GM12865 (cell line): ENCODE data around the gene MYOD1.

ENCODE experiments used
- DNase-seq: peaks from one replicate; pipeline ENCODE4 v3.0.0; 2010; ENCODE audit warnings: low read depth
- H3K4me3 ChIP-seq: 2 replicates; pipeline ENCODE4 v1.5.1; 2011; ENCODE audit warnings: mild to moderate bottlenecking, low read depth, low read length, control low read depth
- TF ChIP-seq, protein P1 (sequence below): IDR thresholded peaks from 2 replicates; pipeline ENCODE4 v1.5.1; 2011; ENCODE audit warnings: low read length, control low read depth, low read depth, inconsistent platforms; ENCODE audit not compliant: insufficient read depth; ENCODE audit errors: missing control alignments

MYOD1 gene

DNA sequence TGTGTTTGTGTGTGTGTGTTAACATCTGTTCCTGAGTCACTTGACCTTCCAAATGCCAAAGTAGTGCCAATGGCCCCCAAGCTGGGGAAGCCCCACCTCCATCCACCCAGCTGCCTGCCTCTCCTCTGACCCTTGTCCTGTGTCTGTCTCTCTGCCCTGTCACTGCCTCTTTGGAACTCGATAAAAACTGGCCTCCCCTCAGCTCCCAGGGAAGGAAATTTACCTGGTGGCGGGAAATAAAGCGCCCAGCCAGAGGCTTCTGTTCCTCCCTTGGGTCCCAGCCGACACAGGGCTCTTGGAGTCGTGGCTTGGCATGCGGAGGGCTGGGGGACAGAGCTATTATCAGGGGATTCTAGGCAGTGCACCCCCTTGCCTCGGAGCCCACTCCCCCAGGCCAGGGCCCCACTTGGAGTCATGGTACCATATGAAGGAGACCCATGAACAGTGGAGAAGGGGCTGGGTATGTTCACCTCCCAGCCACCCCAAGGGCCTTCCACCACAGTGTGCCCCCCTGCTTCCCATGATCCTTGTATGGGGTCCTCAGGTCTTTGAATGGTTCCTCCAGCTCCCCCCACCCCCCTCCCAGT is 21.4 kb downstream of the MYOD1 start:
- TF ChIP-seq, protein P1, sequence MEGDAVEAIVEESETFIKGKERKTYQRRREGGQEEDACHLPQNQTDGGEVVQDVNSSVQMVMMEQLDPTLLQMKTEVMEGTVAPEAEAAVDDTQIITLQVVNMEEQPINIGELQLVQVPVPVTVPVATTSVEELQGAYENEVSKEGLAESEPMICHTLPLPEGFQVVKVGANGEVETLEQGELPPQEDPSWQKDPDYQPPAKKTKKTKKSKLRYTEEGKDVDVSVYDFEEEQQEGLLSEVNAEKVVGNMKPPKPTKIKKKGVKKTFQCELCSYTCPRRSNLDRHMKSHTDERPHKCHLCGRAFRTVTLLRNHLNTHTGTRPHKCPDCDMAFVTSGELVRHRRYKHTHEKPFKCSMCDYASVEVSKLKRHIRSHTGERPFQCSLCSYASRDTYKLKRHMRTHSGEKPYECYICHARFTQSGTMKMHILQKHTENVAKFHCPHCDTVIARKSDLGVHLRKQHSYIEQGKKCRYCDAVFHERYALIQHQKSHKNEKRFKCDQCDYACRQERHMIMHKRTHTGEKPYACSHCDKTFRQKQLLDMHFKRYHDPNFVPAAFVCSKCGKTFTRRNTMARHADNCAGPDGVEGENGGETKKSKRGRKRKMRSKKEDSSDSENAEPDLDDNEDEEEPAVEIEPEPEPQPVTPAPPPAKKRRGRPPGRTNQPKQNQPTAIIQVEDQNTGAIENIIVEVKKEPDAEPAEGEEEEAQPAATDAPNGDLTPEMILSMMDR, result no peak

DNA sequence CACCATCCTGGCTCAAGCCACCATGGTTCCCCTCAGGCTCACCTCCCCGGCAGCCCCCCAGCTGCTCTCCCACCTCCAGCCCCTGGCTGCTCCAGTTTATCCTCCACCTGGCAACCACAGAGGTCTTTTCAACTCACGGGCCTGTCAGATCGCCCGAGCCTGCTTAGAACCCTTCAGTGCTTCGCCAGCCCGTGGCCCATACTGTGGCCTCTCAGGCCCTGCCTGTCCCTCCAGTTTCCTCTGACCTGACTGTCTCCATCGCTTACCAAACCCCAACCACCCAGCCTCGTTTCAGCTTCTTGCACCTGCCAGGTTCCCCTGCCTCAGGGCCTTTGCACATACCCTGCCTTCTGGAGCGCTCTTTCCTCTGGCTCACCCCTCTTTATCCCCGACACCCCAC is 22.1 kb downstream of the MYOD1 start:
- TF ChIP-seq, protein P1, result no peak
- DNase-seq, result no peak
- no peak overlapping the region for H3K4me3 ChIP-seq

More for the DNA sequence above, 21.4 kb downstream of the MYOD1 start:
- no peak overlapping the region for H3K4me3 ChIP-seq
- DNase-seq, result no peak

DNA sequence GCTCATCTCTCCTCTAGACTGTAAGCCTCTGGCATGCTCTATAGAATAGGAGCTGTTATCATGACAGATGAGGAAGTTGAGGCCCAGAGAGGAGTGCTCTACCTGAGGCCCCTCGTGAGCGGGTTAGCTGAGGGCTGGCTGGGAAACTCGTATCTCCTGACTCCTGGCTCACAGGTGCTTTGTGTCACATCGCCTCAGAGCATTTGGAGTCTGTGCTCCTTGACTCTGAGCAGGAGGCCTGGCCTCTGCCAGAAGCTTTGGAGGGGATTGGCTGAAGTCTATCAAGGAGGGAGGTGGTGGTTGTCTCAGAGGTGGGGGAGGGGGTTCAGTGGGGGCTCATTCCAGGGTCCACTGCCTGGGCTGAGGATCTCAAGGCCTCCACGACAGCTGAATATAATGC is 22.6 kb downstream of the MYOD1 start:
- TF ChIP-seq, protein P1, result no peak

GRCh38 chr11:17743026-17743807 is 23.8 kb downstream of the MYOD1 start:
- DNase-seq, result no peak
- TF ChIP-seq, protein P1, result no peak
- no peak overlapping the region for H3K4me3 ChIP-seq

More for the DNA sequence above, 22.6 kb downstream of the MYOD1 start:
- DNase-seq, result no peak
- no peak overlapping the region for H3K4me3 ChIP-seq

GRCh38 chr11:17743808-17744119 is 24.4 kb downstream of the MYOD1 start:
- no peak for DNase-seq
- no peak overlapping the region for H3K4me3 ChIP-seq
- TF ChIP-seq, protein P1, result no peak

DNA sequence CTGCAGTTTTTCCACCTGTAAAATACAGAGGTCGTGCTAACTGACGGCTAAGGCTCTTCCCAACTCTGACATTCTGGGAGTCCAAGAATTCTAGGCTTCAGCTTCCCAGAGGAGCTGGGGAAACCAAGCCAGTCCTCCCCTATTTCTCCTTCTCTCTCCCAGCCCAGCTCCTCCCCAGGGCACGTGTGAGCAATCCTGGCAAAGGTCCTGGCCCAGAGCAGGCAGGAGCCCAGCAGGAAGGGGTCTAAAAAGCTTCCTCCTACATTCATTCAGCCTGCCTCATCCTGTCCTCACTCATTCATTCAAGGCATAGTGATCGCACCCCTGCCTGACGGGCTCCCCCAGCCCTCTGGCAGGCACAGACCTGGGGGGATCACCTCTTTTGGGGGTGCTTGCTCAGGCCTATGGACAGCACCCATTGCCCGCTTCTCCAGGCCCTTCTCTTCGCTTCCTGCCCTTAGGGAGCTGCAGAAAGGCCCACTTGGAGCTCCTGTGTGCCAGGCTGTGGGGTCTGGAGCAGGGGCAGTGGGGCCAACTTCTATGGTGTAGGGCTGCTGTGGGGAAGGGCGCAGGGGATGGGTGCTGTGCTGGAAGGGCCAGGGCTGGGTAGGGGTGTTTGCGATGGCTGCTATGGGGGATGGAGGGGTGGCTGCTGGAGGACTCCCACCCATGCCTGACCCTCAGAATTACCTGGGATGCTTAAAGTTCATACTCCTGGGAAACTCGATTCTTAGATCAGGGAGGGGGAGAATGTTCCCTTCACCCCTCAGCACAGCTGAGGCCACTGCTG is 25.0 kb downstream of the MYOD1 start:
- DNase-seq, result no peak
- H3K4me3 ChIP-seq, result no peak overlapping the region
- TF ChIP-seq, protein P1, result no peak
